HL-60 (cell line): ENCODE data around the gene CD300LG.

Experiments
- DNase-seq, 2 experiments: peaks; one replicate each; pipeline ENCODE4 v3.0.0-alpha.2; 2010 to 2020; ENCODE audit warnings: low read depth in 1 of 2, low spot score in 1 of 2
- H3K27ac ChIP-seq: fragments of 250-450 bp; sonication (Bioruptor Pico); replicated peaks from 2 replicates; pipeline ENCODE4 v1.5.1; 2020; ENCODE audit warnings: mild to moderate bottlenecking, moderate library complexity
- H3K27me3 ChIP-seq: fragments of 250-450 bp; sonication (Bioruptor Pico); 2 replicates; pipeline ENCODE4 v1.5.1; 2021; ENCODE audit warnings: mild to moderate bottlenecking, moderate library complexity; ENCODE audit not compliant: insufficient read depth, poor library complexity, severe bottlenecking
- H3K4me3 ChIP-seq: replicated peaks from 2 replicates; pipeline ENCODE4 v1.5.1; 2011; ENCODE audit warnings: mild to moderate bottlenecking, control low read depth, low read length; ENCODE audit not compliant: insufficient read depth
- CTCF ChIP-seq: IDR thresholded peaks from one replicate; pipeline ENCODE4 v1.5.1; 2011; ENCODE audit warnings: low read length, control low read depth, inconsistent platforms; ENCODE audit not compliant: insufficient read depth
- GABPA ChIP-seq: IDR thresholded peaks from 2 replicates; pipeline ENCODE4 v1.6.1; 2012; ENCODE audit warnings: low read depth
- POLR2AphosphoS5 ChIP-seq: IDR thresholded peaks from 2 replicates; pipeline ENCODE4 v1.6.1; 2012; ENCODE audit warnings: low read depth
- SPI1 ChIP-seq: IDR thresholded peaks from 2 replicates; pipeline ENCODE4 v1.6.1; 2012; ENCODE audit warnings: low read depth, mild to moderate bottlenecking, borderline replicate concordance
- TF ChIP-seq, protein P1 (sequence below): IDR thresholded peaks from 2 replicates; pipeline ENCODE4 v1.6.1; 2012; ENCODE audit warnings: low read depth; ENCODE audit not compliant: insufficient replicate concordance

CD300LG gene

GRCh38 chr17:43855061-43855460 is 8.1 kb downstream of the CD300LG start:
- H3K27ac ChIP-seq: no peak overlapping the region
- TF ChIP-seq, protein P1, sequence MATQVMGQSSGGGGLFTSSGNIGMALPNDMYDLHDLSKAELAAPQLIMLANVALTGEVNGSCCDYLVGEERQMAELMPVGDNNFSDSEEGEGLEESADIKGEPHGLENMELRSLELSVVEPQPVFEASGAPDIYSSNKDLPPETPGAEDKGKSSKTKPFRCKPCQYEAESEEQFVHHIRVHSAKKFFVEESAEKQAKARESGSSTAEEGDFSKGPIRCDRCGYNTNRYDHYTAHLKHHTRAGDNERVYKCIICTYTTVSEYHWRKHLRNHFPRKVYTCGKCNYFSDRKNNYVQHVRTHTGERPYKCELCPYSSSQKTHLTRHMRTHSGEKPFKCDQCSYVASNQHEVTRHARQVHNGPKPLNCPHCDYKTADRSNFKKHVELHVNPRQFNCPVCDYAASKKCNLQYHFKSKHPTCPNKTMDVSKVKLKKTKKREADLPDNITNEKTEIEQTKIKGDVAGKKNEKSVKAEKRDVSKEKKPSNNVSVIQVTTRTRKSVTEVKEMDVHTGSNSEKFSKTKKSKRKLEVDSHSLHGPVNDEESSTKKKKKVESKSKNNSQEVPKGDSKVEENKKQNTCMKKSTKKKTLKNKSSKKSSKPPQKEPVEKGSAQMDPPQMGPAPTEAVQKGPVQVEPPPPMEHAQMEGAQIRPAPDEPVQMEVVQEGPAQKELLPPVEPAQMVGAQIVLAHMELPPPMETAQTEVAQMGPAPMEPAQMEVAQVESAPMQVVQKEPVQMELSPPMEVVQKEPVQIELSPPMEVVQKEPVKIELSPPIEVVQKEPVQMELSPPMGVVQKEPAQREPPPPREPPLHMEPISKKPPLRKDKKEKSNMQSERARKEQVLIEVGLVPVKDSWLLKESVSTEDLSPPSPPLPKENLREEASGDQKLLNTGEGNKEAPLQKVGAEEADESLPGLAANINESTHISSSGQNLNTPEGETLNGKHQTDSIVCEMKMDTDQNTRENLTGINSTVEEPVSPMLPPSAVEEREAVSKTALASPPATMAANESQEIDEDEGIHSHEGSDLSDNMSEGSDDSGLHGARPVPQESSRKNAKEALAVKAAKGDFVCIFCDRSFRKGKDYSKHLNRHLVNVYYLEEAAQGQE: no peak
- TF ChIP-seq POLR2AphosphoS5: no peak
- TF ChIP-seq CTCF: no peak
- TF ChIP-seq SPI1: no peak
- no peak for TF ChIP-seq GABPA
- DNase-seq: no peak
- H3K27me3 ChIP-seq: peaks cover 5% of the 10 kb centered on the region
- no peak overlapping the region for H3K4me3 ChIP-seq

- no peak overlapping the region for H3K27ac ChIP-seq
- no peak overlapping the region for H3K4me3 ChIP-seq
- peaks cover 5% of the 10 kb centered on the region for H3K27me3 ChIP-seq
- TF ChIP-seq SPI1 (no peak), GABPA (no peak), CTCF (no peak), POLR2AphosphoS5 (no peak)
- TF ChIP-seq, protein P1: no peak
- DNase-seq: no peak
Observed at GRCh38 chr17:43856141-43856540, 9.2 kb downstream of the CD300LG start.

DNA sequence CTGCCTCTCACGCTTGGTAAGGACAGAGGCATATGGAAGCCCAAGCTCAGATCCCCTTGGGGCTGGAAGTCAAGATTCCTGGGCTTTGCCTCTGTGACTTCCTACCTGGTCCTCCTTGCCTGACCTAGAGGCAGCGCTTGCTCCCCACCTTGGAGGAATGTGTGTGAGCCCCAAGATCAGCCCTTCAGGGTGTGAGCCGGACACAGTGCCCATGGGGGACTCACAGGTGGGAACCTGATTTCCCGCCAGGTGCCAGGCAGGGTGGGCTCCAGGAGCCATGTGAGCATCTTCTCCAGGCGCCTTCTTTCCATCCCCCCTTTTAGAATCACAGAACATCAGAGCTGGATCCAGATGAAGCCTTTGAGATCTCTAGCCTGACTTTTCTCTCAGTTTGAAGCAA is 10.2 kb downstream of the CD300LG start:
- H3K27me3 ChIP-seq: peaks cover 5% of the 10 kb centered on the region
- H3K4me3 ChIP-seq: no peak overlapping the region
- DNase-seq: no peak
- TF ChIP-seq SPI1 (no peak), GABPA (no peak), POLR2AphosphoS5 (no peak), CTCF (no peak)
- TF ChIP-seq, protein P1: no peak
- H3K27ac ChIP-seq: no peak overlapping the region
